ENCODE results near the gene AMBP.

- TF ChIP-seq CTCF (IDR thresholded peaks at IDR 0.05; ENCODE audit: low read depth, low read length): no peak
- TF ChIP-seq EZH2phosphoT487 (IDR thresholded peaks at IDR 0.05; ENCODE audit: low read depth): no peak
Observed at GRCh38 chr9:114105236-114105635, 27.1 kb upstream of the AMBP start.
